Raji (cell line): ENCODE results near the gene IGSF9B.

Experiments
- POLR2A ChIP-seq: IDR thresholded peaks from 2 replicates; pipeline ENCODE4 v1.6.1; 2011; ENCODE audit warnings: low read depth, low read length, control low read depth; ENCODE audit not compliant: insufficient read depth

Gene IGSF9B

GRCh38 chr11:133898770-133899115 is 58.0 kb downstream of the IGSF9B start:
- TF ChIP-seq POLR2A, result no peak

GRCh38 chr11:133898031-133898769 is 58.6 kb downstream of the IGSF9B start:
- no peak for TF ChIP-seq POLR2A

- no peak for TF ChIP-seq POLR2A
Measured at GRCh38 chr11:133897331-133897650, 59.5 kb downstream of the IGSF9B start.

GRCh38 chr11:133896642-133897330 is 60.0 kb downstream of the IGSF9B start:
- TF ChIP-seq POLR2A, result no peak

- no peak for TF ChIP-seq POLR2A
Measured at GRCh38 chr11:133896028-133896427, 60.7 kb downstream of the IGSF9B start.

- no peak for TF ChIP-seq POLR2A
Measured at GRCh38 chr11:133895551-133895950, 61.2 kb downstream of the IGSF9B start.

- TF ChIP-seq POLR2A, result no peak
Measured at GRCh38 chr11:133895061-133895479, 61.7 kb downstream of the IGSF9B start.

- TF ChIP-seq POLR2A, result no peak
Measured at GRCh38 chr11:133893381-133893780, 63.4 kb downstream of the IGSF9B start.

- no peak for TF ChIP-seq POLR2A
Measured at GRCh38 chr11:133892584-133893380, 64.0 kb downstream of the IGSF9B start.

GRCh38 chr11:133892126-133892525 is 64.6 kb downstream of the IGSF9B start:
- no peak for TF ChIP-seq POLR2A

GRCh38 chr11:133889893-133890292 is 66.9 kb downstream of the IGSF9B start:
- no peak for TF ChIP-seq POLR2A

GRCh38 chr11:133889188-133889587 is 67.6 kb downstream of the IGSF9B start:
- TF ChIP-seq POLR2A, result no peak

- no peak for TF ChIP-seq POLR2A
Measured at GRCh38 chr11:133887692-133888332, 69.0 kb downstream of the IGSF9B start.

- TF ChIP-seq POLR2A, result no peak
Measured at GRCh38 chr11:133886029-133886428, 70.7 kb downstream of the IGSF9B start.

GRCh38 chr11:133872160-133872559 is 84.6 kb downstream of the IGSF9B start:
- TF ChIP-seq POLR2A, result no peak
